Neutrophil (primary cell): Measurements from ENCODE around the gene CUBN.

ENCODE experiments used
- H3K27ac ChIP-seq: fragments of 200-600 bp; sonication (generic); 2 replicates; pipeline ENCODE4 v1.5.1; 2016; ENCODE audit warnings: mild to moderate bottlenecking, moderate library complexity
- H3K27me3 ChIP-seq: fragments of 200-600 bp; sonication (generic); 2 replicates; pipeline ENCODE4 v1.6.0; 2016; ENCODE audit warnings: mild to moderate bottlenecking
- H3K36me3 ChIP-seq: fragments of 200-600 bp; sonication (generic); 2 replicates; pipeline ENCODE4 v1.5.1; 2017
- H3K4me1 ChIP-seq, 2 experiments: fragments of 200-600 bp in 1 of 2; sonication (generic) in 1 of 2; 1 replicate in 1 of 2; 2 replicates in 1 of 2; pipeline versions ENCODE4 v1.5.1 to v1.6.1; 2013 to 2016; ENCODE audit warnings: low read depth in 1 of 2, low read length in 1 of 2, mild to moderate bottlenecking in 1 of 2, moderate library complexity in 1 of 2; ENCODE audit not compliant: control insufficient read depth in 1 of 2, insufficient read depth in 1 of 2
- H3K4me3 ChIP-seq, 2 experiments: fragments of 200-600 bp in 1 of 2; sonication (generic) in 1 of 2; 1 replicate in 1 of 2; 2 replicates in 1 of 2; pipeline ENCODE4 v1.5.1; 2013 to 2016; ENCODE audit warnings: low read depth in 1 of 2, low read length in 1 of 2, mild to moderate bottlenecking in 1 of 2, moderate library complexity in 1 of 2
- H3K9me3 ChIP-seq: fragments of 200-600 bp; sonication (generic); 2 replicates; pipeline ENCODE4 v1.5.1; 2016
- TF ChIP-seq, protein P1 (sequence below): fragments of 200-600 bp; sonication (generic); IDR thresholded peaks from 2 replicates; pipeline ENCODE4 v1.5.1; 2016; ENCODE audit warnings: antibody characterized with exemption

Gene CUBN

DNA sequence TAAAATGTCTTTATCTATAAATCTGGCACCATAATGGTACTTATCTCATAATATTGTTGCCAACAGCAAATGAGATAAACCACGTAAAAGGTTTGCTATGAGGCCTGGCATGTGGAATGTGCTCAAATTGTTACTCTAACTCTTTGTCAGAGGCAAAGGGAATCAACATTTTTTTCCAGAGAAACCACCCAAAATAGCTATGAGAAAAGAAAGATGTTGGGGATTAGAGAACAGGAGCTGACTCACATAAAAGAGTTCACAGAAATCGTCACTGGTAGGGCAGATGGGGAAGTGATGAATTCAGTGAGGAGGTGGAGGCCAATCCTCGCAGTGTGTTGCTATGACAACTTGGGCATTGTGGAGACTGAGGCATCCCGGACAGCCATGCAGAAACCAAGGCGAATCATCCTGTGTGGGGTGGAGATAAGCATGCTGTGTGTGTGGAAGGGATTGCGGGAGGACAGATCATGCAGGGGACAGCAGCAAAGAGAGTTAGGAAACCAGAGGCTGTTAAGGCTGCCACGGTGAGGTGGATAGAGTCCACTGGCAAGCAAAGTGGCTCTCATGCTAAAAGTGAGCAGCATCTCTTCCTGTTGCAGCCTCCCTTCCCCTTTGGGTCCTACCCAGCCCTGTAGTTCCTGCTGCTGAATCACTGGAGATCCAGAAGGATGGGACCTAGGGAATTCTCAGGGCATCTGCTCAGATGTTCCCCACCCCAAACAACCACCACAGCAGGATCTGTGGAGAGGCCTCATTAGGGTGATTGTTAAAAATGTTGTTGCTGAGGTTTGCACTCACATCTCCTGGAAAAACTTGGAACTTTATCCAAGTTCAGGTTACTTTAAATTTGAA is 103.9 kb downstream of the CUBN start:
- no peaks in the 10 kb centered on the region for H3K9me3 ChIP-seq
- TF ChIP-seq, protein P1, sequence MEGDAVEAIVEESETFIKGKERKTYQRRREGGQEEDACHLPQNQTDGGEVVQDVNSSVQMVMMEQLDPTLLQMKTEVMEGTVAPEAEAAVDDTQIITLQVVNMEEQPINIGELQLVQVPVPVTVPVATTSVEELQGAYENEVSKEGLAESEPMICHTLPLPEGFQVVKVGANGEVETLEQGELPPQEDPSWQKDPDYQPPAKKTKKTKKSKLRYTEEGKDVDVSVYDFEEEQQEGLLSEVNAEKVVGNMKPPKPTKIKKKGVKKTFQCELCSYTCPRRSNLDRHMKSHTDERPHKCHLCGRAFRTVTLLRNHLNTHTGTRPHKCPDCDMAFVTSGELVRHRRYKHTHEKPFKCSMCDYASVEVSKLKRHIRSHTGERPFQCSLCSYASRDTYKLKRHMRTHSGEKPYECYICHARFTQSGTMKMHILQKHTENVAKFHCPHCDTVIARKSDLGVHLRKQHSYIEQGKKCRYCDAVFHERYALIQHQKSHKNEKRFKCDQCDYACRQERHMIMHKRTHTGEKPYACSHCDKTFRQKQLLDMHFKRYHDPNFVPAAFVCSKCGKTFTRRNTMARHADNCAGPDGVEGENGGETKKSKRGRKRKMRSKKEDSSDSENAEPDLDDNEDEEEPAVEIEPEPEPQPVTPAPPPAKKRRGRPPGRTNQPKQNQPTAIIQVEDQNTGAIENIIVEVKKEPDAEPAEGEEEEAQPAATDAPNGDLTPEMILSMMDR, result no peak
- no peak overlapping the region for H3K4me3 ChIP-seq
- no peaks in the 10 kb centered on the region for H3K36me3 ChIP-seq
- H3K27me3 ChIP-seq, result no peaks in the 10 kb centered on the region
- peak overlapping the region; percentile 54 for H3K27ac ChIP-seq
- H3K4me1 ChIP-seq, result peaks cover 70 to 71% of the 10 kb centered on the region in 2 experiments

DNA sequence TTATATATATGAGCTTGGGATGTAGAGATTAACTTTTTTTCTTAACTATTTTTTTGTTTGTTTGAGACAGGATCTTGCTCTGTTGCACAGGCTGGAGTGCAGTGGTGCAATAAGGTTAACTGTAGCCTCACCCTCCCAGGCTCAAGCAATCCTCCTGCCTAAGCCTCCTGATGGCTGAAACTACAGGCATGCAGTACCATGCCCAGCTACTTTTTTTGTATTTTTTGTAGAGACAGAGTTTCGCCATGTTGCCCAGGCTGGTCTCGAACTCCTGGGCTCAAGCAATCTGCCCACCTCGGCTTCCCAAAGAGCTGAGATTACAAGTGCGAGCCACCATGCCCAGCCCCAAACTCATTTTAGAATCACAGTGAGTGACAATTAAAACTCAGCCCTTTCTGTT is 105.2 kb downstream of the CUBN start:
- Histone ChIP-seq H3K27me3 (no peaks in the 10 kb centered on the region), H3K4me1 (peaks cover 59 to 61% of the 10 kb centered on the region in 2 experiments), H3K9me3 (no peaks in the 10 kb centered on the region), H3K4me3 (no peak overlapping the region), H3K36me3 (no peaks in the 10 kb centered on the region), H3K27ac (peak overlapping the region; percentile 70)
- TF ChIP-seq, protein P1, result no peak

DNA sequence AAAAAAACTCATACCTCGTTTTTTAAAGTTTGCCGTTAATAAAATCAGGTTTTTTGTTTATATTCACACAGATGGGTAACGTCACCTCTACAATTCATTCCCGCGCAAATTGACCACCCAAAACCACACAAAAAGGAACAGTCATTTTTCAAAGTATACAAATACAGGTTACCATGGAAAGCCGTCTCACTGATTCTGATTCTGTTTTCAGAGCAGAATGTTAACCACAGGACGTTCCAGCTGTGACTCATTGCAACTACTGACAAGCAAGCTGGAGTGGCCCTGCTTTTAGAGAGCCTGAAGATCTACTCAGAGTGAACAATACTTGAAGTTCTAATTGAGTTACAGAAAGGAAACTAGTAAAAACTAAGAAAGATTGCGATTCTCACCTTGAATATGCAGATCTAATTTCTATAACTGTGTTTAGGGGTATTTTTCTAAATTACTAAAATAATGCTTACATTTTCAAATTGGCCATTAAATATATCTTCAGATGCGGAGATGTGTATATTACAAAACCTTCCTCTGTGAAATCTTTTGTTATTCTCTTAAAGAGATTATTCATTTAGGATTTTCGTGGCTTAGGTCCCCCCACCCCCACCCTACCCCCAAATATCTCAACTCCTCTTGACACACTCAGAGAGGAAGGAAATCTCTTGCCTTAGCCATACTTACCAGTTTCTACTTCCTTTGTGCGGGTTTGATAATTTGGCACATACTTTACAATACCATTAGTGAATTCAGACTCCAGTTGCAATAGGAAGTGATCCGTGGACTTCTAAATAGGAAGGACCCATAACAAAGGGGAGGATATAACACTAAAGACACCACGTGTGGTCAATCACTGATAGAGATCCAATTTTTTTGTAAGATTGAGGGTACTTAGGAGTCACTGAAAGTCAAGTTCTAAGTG is 106.0 kb downstream of the CUBN start:
- Histone ChIP-seq H3K27ac (peak overlapping the region; percentile 70), H3K9me3 (no peaks in the 10 kb centered on the region), H3K36me3 (no peaks in the 10 kb centered on the region), H3K4me1 (peaks cover 51 to 53% of the 10 kb centered on the region in 2 experiments), H3K27me3 (no peaks in the 10 kb centered on the region), H3K4me3 (peak overlapping the region in 1 of 2 experiments; percentile 6)
- TF ChIP-seq, protein P1, result no peak

DNA sequence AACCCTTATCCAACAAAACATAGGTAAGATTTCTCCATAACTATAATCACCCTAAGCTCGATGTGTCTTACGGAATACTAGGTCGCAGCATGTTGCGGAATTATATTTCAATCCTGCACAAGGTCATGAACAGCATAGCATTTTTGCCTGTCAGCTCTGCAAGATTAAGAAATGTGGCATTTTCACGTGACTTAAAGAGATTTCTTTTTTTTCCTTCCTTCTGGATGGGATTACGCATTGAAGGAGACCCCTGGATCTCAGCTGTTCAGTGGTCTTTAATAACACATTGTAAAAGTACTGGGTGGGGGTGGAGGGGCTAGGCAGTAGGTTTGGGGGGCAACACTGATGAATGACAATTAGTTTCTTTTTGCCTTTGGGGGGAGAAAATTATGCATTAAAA is 106.7 kb downstream of the CUBN start:
- Histone ChIP-seq H3K27me3 (no peaks in the 10 kb centered on the region), H3K4me1 (peaks cover 50 to 51% of the 10 kb centered on the region in 2 experiments), H3K27ac (peak overlapping the region; percentile 70), H3K4me3 (no peak overlapping the region), H3K36me3 (no peaks in the 10 kb centered on the region), H3K9me3 (no peaks in the 10 kb centered on the region)
- TF ChIP-seq, protein P1, result no peak

DNA sequence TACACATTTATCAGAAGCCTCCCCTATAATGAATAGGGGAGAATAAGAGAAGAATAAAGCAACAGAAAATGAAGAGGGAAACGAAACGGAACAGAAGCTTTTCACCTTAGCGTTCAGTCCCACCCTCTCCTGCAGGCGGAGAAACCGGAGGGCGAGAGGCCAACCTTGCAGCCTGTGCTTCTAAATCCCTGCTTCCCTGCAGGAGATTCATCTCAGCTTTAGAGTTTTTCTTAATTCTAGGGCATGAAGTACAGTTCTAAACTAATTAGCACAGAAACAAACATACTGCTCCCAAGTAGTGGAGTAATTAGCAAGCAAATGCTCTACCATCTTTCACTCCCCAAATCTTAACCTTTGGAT is 107.2 kb downstream of the CUBN start:
- H3K27me3 ChIP-seq, result no peaks in the 10 kb centered on the region
- H3K27ac ChIP-seq, result peak overlapping the region; percentile 70
- H3K36me3 ChIP-seq, result no peaks in the 10 kb centered on the region
- H3K9me3 ChIP-seq, result no peaks in the 10 kb centered on the region
- no peak overlapping the region for H3K4me3 ChIP-seq
- TF ChIP-seq, protein P1, result no peak
- H3K4me1 ChIP-seq, result peaks cover 46 to 48% of the 10 kb centered on the region in 2 experiments
